HG02870 (cell line): ENCODE data around the gene RIOK2.
A peak's percentile ranks its signal among the peaks of the same experiment; 100 is the strongest.
"Not testable (repeated sequence)": the region's sequence is repeated elsewhere in the genome, so short reads cannot be mapped to it uniquely, and the experiment has no call there.

Experiments used
- ATAC-seq: cut with Tn5 transposase; IDR thresholded peaks from one replicate; pipeline ENCODE4 v1.9.1; 2021; ENCODE audit warnings: mild to moderate bottlenecking, moderate library complexity; ENCODE audit not compliant: unreplicated experiment

RIOK2 gene

DNA sequence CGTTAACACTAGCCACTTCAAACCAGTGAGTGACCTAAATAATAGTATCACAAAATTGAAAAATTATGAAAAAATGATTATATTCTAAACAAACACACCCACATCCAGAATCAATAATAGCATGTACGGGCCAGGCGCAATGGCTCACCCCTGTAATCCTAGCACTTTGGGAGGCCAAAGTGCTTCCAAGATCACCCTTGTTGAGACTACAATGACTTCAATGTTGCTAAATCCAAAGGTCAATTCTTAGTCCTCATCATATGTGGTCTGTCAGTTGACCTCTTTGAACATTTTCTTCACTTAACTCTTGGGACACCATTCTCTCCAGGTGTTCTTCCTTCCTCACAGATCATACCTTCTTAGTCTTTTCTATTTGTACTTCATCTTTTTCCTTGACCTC, 11.3 kb downstream of the RIOK2 start:
- no peak for ATAC-seq

DNA sequence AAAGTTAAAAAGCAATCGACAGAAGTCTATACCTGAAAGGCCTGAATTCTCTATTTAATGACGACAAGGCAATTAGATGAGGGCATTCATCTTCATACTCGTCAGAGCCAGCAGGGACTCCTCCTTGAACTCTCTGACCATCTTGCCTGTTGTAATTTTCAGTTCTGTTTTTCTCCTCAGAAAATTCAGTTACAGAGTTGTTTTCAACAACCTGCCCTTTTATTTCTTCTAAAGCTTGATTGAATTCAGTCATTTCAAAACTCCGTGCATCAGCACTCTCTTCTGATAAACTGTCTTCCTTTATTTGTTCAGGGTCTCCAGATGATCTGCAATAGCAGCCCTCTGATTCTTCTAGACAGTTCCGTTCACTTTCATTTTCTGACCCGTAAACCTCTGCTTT, 15.6 kb downstream of the RIOK2 start:
- peak; percentile 78 for ATAC-seq

DNA sequence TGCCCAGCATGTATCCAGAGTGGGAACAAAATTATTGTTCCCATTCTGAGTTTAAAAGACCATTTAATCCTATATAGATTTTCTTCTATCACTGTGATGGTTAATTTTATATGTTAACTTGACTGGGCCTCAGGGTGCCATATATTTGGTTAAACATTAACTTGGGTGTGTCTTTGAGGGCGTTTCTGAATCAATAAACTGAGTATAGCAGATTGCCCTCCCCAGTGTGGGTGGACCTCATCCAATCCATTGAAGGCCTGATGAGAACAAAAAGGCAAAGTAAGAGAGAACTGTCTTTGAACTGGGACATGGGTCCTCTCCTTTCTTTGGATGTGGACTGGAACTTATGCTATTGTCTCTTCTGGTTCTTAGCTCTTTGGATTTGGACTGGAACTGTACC, 17.3 kb downstream of the RIOK2 start:
- ATAC-seq: no peak

DNA sequence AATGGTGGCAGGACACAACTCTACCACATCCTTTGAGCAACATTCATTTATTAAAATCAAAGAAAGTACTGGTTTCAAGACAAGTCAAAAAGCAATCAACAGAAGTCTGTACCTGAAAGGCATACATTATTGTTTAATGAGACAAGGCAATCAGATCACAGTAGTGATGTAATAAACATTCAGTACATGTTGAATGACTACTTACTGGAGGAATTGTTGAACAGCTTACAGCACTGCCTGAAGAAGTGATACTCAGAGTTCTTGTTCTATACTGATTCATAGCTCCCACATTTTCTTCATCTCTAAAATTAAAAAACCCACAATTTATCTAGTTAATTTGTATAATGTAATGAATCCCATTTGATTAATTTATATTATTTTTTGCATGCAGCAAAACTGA, 18.2 kb downstream of the RIOK2 start:
- ATAC-seq: no peak

DNA sequence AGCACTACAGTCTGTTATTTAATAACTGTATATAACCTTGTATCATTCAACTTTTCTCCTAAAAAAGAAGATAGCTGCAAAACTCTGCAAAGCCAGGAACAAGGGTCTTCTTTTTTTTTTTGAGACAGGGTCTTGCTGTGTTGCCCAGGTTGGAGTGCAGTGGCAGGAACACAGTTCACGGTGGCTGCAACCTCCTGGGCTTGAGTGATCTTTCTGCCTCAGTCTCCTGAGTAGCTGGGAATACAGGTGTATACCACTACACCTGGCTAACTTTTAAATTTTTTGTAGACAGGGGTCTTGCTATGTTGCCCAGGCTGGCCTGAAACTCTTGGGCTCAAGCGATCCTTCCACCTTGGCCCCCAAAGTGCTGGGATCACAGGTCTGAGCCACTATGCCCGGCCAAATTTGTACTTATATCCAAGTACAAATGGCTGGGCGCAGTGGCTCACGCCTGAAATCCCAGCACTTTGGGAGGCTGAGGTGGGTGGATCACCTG, 19.2 kb downstream of the RIOK2 start:
- ATAC-seq: no peak

DNA sequence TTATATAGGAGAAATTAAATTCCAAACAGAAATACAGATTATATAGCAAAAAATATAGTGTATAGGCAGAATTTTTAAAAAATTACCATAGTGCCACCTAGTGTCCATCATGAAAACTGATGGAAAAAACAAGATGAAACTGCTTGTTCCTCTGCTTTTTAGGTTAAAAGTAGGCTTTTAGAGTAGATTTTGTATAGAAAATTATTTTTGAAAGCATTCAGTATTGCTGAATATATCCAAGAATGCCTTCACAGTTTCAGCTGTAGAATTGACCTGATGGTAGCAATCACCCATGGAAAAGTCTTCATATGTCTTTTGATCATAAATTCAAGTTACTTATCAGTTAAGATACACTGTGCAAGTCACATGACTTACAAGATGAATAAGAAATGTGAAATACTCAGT, 19.7 kb downstream of the RIOK2 start:
- ATAC-seq: no peak

DNA sequence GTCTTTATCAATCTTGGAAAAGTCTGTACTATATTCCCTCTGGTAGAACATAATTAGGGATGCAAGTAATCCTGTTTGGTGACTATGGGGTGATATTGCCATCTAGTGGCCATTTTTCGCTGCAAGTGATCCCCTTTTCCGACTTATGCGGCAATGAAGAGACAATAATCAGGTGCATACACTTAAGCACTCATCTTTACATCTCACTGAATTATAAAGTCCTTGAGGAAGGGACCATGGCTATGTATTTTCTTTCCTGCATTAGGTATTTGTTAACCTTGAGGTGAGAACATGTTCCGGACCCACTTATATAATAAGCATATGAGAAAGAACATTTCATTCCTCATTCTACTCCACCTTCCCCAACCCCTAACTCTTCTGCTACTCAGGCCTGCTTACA, 21.0 kb downstream of the RIOK2 start:
- no peak for ATAC-seq

DNA sequence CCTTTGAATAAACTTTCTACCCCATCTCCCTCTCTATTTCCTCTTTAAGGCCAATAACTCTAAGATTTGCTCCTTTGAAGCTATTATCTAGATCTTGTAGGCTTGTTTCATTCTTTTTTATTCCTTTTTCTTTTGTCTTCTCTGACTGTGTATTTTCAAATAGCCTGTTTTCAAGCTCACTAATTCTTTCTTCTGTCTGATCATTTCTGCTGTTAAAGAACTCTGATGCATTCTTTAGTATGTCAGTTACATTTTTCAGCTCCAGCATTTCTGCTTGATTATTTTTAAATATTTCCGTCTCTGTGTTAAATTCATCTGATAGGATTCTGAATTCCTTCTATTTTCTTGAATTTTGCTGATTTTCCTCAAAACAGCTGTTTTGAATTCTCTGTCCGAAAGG, 25.4 kb downstream of the RIOK2 start:
- no peak for ATAC-seq

DNA sequence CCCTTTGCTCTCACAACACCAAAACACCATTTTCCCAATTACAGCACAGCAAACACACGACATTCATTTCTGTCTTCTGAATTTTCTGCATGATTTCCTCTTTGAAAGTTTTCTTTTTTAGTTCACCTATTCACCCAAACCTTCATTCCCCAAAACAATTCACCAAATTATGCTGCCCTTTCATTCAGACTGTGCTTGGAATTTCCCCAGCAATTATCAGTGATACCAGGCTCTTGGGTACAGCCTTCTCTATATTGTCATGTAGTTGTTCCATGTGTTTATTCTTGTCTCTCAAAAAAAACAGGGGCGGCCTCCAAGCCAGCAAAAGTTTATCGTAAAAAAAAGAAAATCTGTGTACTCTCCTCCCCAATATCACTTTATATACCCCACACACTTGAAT, 31.7 kb downstream of the RIOK2 start:
- ATAC-seq: no peak

DNA sequence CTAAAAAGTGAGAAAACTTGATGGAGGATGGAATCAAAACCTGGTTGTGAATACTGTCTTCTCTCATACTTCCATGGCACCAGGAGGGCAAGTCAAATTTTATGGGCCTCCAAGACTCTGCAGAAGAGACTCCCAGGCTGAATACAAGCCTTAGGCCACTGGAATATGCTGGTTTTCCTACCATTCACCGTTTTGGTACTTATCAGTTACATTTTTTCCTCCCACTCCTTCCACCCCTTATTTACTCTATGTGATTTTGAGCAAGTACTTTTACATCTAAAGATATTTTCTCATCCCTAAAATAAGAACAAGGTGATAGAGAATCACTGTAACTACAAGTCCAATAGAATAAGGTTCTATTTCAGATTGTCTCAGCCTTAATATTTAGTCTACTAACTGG, 32.6 kb downstream of the RIOK2 start:
- no peak for ATAC-seq

DNA sequence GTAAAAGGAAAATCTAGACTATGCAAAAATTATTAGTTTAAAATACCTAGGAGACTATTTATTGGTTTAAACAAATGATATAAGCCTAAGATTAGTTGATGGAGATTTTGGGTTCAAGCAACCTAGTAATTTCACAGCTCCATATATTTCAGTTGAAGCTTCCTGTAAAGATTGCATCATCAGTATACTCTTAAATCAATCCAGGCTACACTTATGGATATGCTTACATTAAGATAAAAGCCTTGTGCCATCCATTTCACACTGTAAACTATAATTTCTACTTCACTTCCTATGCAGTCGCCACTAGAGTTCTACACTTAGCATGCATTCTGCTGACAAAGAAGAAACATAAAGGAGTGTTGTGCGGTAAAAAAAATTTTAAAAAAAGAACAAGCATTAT, 33.3 kb downstream of the RIOK2 start:
- no peak for ATAC-seq

DNA sequence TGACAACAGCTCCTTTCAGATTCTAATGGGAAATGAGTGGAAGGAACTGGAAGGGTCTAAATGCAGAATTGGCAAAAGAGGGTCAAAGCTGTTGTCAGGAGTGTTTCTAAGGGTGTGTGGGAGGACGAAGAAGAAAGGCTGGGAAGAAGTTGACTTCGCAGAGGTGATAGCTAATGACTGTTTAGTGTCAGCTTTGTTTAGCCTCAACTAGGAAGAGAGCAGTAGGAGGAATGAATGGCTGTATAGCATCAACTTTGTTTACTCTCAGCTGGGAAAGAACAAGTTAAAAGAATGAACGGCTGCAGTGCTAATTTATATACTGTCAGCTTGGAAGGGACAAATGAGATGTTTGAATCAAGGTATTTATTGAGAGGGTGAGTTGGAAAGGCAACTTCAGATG, 34.8 kb downstream of the RIOK2 start:
- no peak for ATAC-seq

DNA sequence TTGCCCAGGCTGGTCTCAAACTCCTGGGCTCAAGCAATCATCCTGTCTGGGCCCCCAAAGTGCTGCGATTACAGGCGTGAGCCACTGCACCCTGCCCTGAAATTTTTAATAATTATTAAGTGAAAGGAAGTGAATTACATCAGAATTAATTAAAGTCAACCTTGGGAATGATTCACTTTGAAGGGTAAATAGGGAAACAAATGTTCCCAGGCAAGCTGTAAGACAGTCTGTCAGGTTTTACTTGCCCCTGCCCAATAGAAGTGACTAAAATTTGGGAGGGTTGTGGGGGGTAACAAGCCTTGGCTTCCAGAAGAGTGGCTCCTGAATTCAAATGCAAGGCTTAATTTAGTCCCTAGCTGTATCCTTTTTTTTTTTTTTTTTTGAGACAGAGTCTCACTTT, 39.3 kb downstream of the RIOK2 start:
- no peak for ATAC-seq

DNA sequence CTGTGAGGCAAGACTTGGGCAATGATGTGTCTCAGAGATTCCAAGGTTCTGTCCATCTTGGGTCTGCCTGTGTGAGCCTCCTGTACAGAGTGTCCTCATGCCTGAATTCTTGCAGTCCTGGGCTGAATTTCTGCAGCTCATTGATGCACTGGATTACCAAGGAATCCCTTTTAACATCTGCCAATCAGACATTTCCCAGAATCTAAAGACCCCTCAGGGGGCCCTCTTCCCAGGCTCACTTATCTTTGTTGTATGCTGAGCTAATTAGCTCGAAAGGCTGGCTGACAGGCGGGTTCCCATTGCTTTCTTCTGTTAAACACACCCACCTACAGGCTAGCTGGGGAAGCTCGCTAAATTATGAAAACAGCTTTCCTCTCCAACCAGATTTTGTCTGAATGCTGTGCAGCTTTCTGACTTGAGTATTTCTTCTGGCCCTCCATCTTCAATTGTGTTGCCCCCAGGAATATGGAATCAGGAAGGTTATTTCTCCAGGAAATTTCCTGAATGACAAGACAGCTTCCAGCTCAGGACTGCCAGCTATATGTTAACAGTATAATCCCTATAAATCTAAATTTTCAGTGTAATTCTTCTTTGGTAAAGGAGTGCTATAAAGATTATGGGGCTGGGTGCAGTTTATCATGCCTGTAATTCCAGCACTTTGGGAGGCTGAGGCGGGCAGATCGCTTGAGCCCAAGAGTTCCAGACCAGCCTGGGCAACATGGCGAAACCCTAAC, 40.4 kb downstream of the RIOK2 start, which contains the start of gene LIX1:
Gene LIX1 (minus strand): TSS at position 91 of the 734 bp plus-strand sequence. CDS start 35 bp downstream, at position 56.
- peak; percentile 90 for ATAC-seq

DNA sequence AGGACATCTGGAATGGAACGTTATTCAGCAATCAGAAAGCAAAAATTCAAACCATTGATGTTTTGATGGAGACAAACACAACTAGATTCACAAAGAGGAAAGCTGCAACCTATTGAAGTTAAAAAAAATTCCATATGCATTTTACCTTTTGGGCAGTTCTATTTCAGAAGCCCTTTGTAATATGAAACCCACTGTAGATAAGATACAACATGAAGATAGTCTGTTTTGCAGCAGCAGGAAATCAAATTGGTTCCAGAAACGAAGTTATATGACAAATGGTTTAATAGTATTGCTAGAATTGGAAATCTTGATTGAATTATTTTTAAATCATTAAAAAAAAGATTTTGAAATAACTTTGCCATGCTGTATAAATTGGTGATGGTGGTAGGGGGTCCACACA, 41.5 kb downstream of the RIOK2 start:
- ATAC-seq: no peak

DNA sequence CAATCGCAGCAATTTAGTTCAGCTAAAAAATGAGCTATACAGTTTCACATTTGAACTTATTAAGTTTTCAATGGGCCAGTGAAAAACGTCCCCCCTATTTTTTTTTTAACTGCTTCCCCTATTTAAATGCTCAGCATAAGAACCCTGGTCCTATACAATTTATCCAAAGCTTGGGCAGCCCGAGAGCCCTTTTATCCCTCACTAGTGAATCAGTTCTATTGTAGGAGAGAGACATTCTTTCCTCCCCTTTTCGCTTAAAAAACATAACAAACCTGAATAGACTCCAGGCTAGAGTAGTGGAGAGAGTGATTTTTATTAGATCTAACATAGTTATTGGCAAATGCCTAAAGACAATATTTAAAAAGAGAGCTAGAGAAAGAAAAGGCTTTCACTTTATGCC, 42.0 kb downstream of the RIOK2 start:
- no peak for ATAC-seq

DNA sequence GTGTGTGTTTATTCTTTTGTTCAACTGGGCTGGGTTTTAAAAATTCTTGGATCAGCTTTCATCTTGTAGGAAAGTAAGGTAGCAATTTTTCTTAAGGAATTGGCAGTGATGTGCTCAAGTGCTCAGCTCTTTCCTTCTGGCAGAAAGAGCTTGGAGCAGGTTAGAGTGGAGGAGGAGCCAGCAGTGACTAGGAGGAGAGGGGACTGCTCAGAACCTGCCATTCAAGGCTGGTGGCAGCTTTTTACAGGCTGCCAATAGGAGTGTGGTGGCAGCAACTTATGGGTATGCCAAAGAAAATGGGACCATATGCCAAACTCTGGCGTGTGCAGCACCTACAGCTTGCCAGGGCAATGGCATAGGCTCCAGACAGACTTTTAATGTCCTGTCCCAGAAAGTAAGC, 42.8 kb downstream of the RIOK2 start:
- not testable (repeated sequence) for ATAC-seq

DNA sequence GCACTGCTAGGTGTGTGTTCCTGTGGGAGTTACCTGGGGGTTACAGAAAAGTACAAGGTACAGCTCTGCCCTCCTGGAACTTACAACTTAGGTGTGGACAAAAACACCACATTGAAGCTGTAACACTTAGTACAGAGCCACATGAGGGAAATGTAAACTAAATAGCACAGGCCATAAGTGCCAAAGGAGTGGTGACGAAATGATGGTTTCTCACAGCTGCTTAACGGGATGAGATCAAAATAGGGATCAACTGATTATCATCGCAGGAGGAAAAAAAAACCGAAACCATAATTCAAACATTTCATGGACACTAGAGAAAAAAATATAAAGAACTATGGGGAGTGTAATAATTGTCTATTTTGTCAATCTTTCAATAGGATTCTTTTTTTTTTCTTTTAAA, 46.6 kb downstream of the RIOK2 start:
- no peak for ATAC-seq

DNA sequence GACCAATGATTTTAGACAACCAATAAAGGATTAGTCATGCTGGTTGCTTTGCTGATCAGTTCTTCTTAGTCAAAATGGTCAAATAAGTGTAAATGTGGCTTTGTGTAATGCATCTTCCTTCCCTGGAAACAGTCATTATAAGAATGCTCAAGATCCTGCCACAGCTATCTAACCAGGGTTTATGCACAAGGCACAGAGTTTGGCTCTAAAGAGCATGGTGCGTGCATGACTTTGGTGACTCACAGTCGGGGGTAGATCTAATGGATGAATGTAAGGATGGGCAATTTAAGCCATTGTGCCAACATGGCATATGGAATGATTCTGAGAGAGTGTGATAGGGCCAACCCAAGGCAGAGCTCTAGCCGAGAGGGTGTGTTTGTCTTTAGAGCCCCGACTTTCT, 47.2 kb downstream of the RIOK2 start:
- no peak for ATAC-seq

DNA sequence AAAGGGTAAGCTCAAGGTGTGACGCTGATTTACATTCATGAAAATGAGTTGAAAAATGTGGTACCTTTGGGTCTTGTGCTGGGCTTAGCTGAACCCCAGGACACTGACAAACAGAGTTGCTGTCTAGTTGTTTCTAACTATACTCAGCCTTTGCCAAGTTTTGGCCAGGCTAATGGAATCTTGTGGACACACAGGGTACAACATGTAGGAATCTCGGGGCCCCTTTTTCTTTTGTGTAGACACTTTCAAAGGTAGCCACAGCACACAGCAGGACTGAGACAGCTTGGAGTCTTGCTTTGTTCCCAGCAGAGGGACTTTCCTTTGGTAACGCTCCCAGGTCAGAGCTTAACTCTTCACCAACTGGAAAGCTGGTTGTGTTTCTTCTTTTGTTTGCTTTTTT, 48.4 kb downstream of the RIOK2 start:
- ATAC-seq: no peak

DNA sequence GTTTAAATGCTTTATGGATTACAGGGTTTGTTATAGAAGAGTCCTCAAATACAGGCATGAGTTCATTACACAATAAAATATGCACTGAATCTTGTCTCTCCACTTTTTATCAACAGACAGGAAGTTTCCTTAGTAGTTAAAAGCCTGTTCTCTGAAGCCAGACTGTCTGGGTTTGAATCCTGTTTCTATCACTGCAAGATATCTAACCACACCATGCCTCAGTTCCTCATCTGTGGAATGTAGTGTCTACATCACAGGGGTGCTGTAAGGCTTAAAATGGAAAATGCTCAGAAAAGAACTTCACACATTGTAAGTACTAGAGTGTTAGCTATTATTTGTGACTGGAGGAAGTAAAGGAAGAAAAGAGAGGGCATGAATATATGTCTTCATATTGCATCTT, 49.9 kb downstream of the RIOK2 start:
- ATAC-seq: no peak

DNA sequence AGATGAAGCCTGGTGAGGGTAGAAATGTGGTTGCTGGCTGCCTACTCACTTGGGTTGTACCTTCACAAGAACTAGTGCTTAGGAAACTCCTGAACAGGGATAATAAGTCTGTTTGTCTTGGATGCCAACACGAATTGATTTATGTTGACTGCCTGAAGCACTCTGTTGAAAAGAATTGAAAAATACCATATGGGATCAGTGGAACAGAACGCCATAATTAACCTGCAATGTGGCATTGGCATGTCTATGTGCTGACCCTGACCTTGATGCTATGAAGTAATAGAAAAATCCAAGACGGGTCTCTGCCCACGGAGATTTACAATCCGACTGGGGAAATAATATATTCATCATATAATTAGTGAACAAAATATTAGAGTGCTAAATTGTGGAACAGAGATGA, 51.1 kb downstream of the RIOK2 start:
- ATAC-seq: no peak

DNA sequence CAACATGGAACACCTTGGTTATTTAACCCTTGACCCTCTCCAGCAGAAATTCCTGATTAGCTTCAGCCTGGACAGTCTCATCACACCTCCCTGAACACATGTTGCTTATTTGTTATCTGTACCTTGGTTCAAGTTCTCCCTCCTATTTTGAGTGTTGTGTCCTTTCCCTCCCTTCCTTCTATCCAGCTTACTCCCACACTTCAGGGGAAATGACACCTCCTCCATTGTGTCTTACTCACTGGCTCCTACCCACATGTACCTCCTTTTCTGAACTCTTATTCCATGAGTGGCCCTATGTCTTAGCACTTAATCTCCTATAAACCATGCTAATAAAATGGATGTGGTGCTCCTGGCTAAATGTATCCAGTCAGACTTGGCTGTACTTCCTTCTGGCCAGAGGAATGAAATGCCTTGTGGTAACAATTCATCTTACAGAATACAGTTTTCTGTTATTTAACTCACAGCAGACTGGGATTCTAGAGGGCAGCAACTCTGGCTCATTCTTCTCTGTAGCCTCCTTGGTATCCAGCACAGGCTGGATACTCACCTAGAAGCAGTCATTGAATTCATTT, 51.8 kb downstream of the RIOK2 start:
- ATAC-seq: no peak
